CD14-positive monocyte (primary cell): ENCODE data around the gene STARD5. TPM values are rescaled to one million over a fixed set of nuclear protein-coding genes. Genes with fewer than 3 reads are reported as not detected.

Source experiments
- DNase-seq, 3 donors: peaks; one replicate each; pipeline ENCODE4 v3.0.0-alpha.2; 2011 to 2022
- H2AFZ ChIP-seq: 2 replicates; pipeline ENCODE4 v1.6.0; 2012; ENCODE audit warnings: mild to moderate bottlenecking, low read depth, low read length, inconsistent platforms; ENCODE audit not compliant: insufficient read depth, poor library complexity, severe bottlenecking
- H3K27ac ChIP-seq, 2 donors: 1 replicate in 1 of 2; 2 replicates in 1 of 2; pipeline ENCODE4 v1.5.1; 2012 to 2013; ENCODE audit warnings: low read length in 2 of 2, control low read depth in 1 of 2, inconsistent platforms in 1 of 2, low read depth in 1 of 2, mild to moderate bottlenecking in 1 of 2
- H3K27me3 ChIP-seq, 2 donors: one replicate each; pipeline versions ENCODE4 v1.6.0 to v1.6.1; 2011 to 2013; ENCODE audit warnings: low read length in 2 of 2; ENCODE audit not compliant: control insufficient read depth in 2 of 2, insufficient read depth in 2 of 2
- H3K36me3 ChIP-seq, 2 donors: replicated peaks in 1 of 2; 1 replicate in 1 of 2; 2 replicates in 1 of 2; pipeline versions ENCODE4 v1.5.1 to v1.6.1; 2012 to 2013; ENCODE audit warnings: low read length in 2 of 2, control low read depth in 1 of 2, inconsistent platforms in 1 of 2, mild to moderate bottlenecking in 1 of 2; ENCODE audit not compliant: insufficient read depth in 2 of 2, control insufficient read depth in 1 of 2
- H3K4me1 ChIP-seq, 2 donors: 1 replicate in 1 of 2; 2 replicates in 1 of 2; pipeline versions ENCODE4 v1.5.1 to v1.6.1; 2012 to 2013; ENCODE audit warnings: low read length in 2 of 2, control low read depth in 1 of 2, inconsistent platforms in 1 of 2, mild to moderate bottlenecking in 1 of 2, moderate library complexity in 1 of 2; ENCODE audit not compliant: insufficient read depth in 2 of 2, control insufficient read depth in 1 of 2
- H3K4me2 ChIP-seq: replicated peaks from 2 replicates; pipeline ENCODE3; 2012; ENCODE audit warnings: low read length, moderate library complexity, mild to moderate bottlenecking; ENCODE audit not compliant: poor library complexity, severe bottlenecking; ENCODE audit errors: extremely low read depth
- H3K4me3 ChIP-seq, 3 experiments: fragments of 200-600 bp in 1 of 3; sonication (generic) in 1 of 3; replicated peaks in 1 of 3; 1 replicate in 2 of 3; 2 replicates in 1 of 3; pipeline ENCODE4 v1.5.1; 2011 to 2013; ENCODE audit warnings: low read length in 3 of 3, mild to moderate bottlenecking in 3 of 3, control low read depth in 2 of 3, low read depth in 2 of 3, inconsistent platforms in 1 of 3, moderate library complexity in 1 of 3
- H3K79me2 ChIP-seq: 2 replicates; pipeline ENCODE4 v1.6.0; 2012; ENCODE audit warnings: mild to moderate bottlenecking, control low read depth, inconsistent platforms, low read length, moderate library complexity; ENCODE audit not compliant: insufficient read depth
- H3K9ac ChIP-seq: 2 replicates; pipeline ENCODE4 v1.6.0; 2017; ENCODE audit warnings: low read length, mild to moderate bottlenecking; ENCODE audit not compliant: insufficient read depth, poor library complexity, severe bottlenecking
- H3K9me3 ChIP-seq, 2 donors: replicated peaks in 1 of 2; 1 replicate in 1 of 2; 2 replicates in 1 of 2; pipeline versions ENCODE4 v1.5.1 to v1.6.1; 2012 to 2013; ENCODE audit warnings: low read length in 2 of 2, control low read depth in 1 of 2; ENCODE audit not compliant: control insufficient read depth in 1 of 2, insufficient read depth in 1 of 2
- H4K20me1 ChIP-seq: 2 replicates; pipeline ENCODE4 v1.6.0; 2012; ENCODE audit warnings: mild to moderate bottlenecking, low read length, control low read depth, moderate library complexity; ENCODE audit not compliant: insufficient read depth
- H3K27ac Mint-ChIP-seq, 7 donors: one replicate each; pipeline ENCODE4 v1.8.0; 2020; ENCODE audit warnings: mild to moderate bottlenecking in 7 of 7, mixed read lengths in 7 of 7, moderate library complexity in 6 of 7, inconsistent platforms in 2 of 7
- H3K27me3 Mint-ChIP-seq, 3 donors: one replicate each; pipeline ENCODE4 v1.8.0; 2021 to 2022; ENCODE audit warnings: low read depth in 3 of 3, mild to moderate bottlenecking in 3 of 3, mixed read lengths in 3 of 3, moderate library complexity in 3 of 3, inconsistent platforms in 1 of 3
- H3K36me3 Mint-ChIP-seq, 2 donors: one replicate each; pipeline ENCODE4 v1.8.0; 2020; ENCODE audit warnings: mixed read lengths in 2 of 2, inconsistent platforms in 1 of 2, mild to moderate bottlenecking in 1 of 2
- H3K4me1 Mint-ChIP-seq: one replicate; pipeline ENCODE4 v1.8.0; 2020; ENCODE audit warnings: mild to moderate bottlenecking, mixed read lengths
- H3K4me3 Mint-ChIP-seq, 2 donors: one replicate each; pipeline ENCODE4 v1.8.0; 2020; ENCODE audit warnings: mild to moderate bottlenecking in 2 of 2, mixed read lengths in 2 of 2, moderate library complexity in 1 of 2
- H3K9me3 Mint-ChIP-seq, 7 donors: one replicate each; pipeline ENCODE4 v1.8.0; 2020 to 2022; ENCODE audit warnings: mixed read lengths in 7 of 7, mild to moderate bottlenecking in 6 of 7, moderate library complexity in 6 of 7, inconsistent platforms in 2 of 7
- CTCF ChIP-seq: fragments of 200-600 bp; IDR thresholded peaks from one replicate; pipeline ENCODE4 v1.8.0; 2022; ENCODE audit warnings: antibody characterized with exemption, mild to moderate bottlenecking
- WGBS: methylation state at CpG from one replicate; pipeline ENCODE4 v1.1.5; 2013; ENCODE audit warnings: missing lambda C conversion rate; ENCODE audit not compliant: insufficient coverage; 5-methylcytosine and 5-hydroxymethylcytosine counted together
- intact Hi-C, 2 donors: fragments of 100-400 bp; cut with micrococcal nuclease; formaldehyde crosslinking; loops; one replicate each; pipeline versions ENCODE4 v1.15.0 to v1.15.1; 2023
- polyA plus RNA-seq, 3 donors: library from polyadenylated mRNA; depleted of rRNA in 1 of 3; unstranded in 2 of 3; stranded (reverse) in 1 of 3; fragments of 300-500 nt in 2 of 3; fragments of >200 nt in 1 of 3; fragmentation: Illumina TruSeq in 2 of 3; gene quantifications; 1 replicate in 2 of 3; 2 replicates in 1 of 3; pipeline ENCODE4 v1.2.3, GENCODE V29; 2012 to 2021

Gene STARD5
- polyA plus RNA-seq, 3 donors: 1.5 to 15.1 (median 2.5) TPM

GRCh38 chr15:81361891-81362290, 38.0 kb upstream of the STARD5 start:
- H3K27me3 Mint-ChIP-seq: peaks cover 0 to 6% (median 0%) of the 10 kb centered on the region in 3 donors
- H3K36me3 ChIP-seq: no peaks in the 10 kb centered on the region
- H4K20me1 ChIP-seq: no peaks in the 10 kb centered on the region
- WGBS: 92% methylated on average over 5 of the region's 7 CpGs
- no peaks in the 10 kb centered on the region for H3K4me1 Mint-ChIP-seq
- H3K79me2 ChIP-seq: no peaks in the 10 kb centered on the region
- no peak for TF ChIP-seq CTCF
- no peaks in the 10 kb centered on the region for H3K27me3 ChIP-seq
- H3K9me3 ChIP-seq: no peaks in the 10 kb centered on the region
- no peak overlapping the region for H3K9ac ChIP-seq
- intact Hi-C loops: no loop called here
- H3K27ac ChIP-seq: no peak overlapping the region
- H3K27ac Mint-ChIP-seq: no peak overlapping the region
- no peak overlapping the region for H3K4me3 ChIP-seq
- H3K4me1 ChIP-seq: no peaks in the 10 kb centered on the region
- no peaks in the 10 kb centered on the region for H3K9me3 Mint-ChIP-seq
- H3K4me3 Mint-ChIP-seq: no peak overlapping the region
- no peaks in the 10 kb centered on the region for H3K36me3 Mint-ChIP-seq
- H2AFZ ChIP-seq: no peak overlapping the region
- no peak overlapping the region for H3K4me2 ChIP-seq
- no peak for DNase-seq

- no peak overlapping the region for H3K27ac Mint-ChIP-seq
- Histone ChIP-seq H3K27me3 (no peaks in the 10 kb centered on the region), H3K4me3 (no peak overlapping the region), H3K79me2 (no peaks in the 10 kb centered on the region), H3K4me2 (no peak overlapping the region), H4K20me1 (no peaks in the 10 kb centered on the region), H3K9ac (no peak overlapping the region), H3K9me3 (no peaks in the 10 kb centered on the region), H3K27ac (no peak overlapping the region), H3K4me1 (no peaks in the 10 kb centered on the region), H2AFZ (no peak overlapping the region), H3K36me3 (no peaks in the 10 kb centered on the region)
- 98% methylated on average over 5 of the region's 5 CpGs for WGBS
- no peak for TF ChIP-seq CTCF
- no peak for DNase-seq
- no peaks in the 10 kb centered on the region for H3K4me1 Mint-ChIP-seq
- no peak overlapping the region for H3K4me3 Mint-ChIP-seq
- peaks cover 0 to 6% (median 0%) of the 10 kb centered on the region in 3 donors for H3K27me3 Mint-ChIP-seq
- intact Hi-C loops: no loop called here
- H3K9me3 Mint-ChIP-seq: no peaks in the 10 kb centered on the region
- no peaks in the 10 kb centered on the region for H3K36me3 Mint-ChIP-seq
Measured at GRCh38 chr15:81360491-81360890, 36.5 kb upstream of the STARD5 start.
